ENCODE data around the gene TSPAN18. TPM values are rescaled to one million over a fixed set of nuclear protein-coding genes. Genes with fewer than 3 reads are reported as not detected.

The TSPAN18 gene
- total RNA-seq, 1 donor = under 0.01 TPM

- peak; percentile 41 for DNase-seq (ENCODE audit: low read depth)
- no peak overlapping the region for H3K4me3 ChIP-seq (ENCODE audit: low read depth, low read length)
- no peak for TF ChIP-seq CTCF (IDR thresholded peaks at IDR 0.05; ENCODE audit: insufficient read depth, low read depth, low read length)
Observed at GRCh38 chr11:44788536-44789261, 61.9 kb downstream of the TSPAN18 start.

- no peak for DNase-seq (ENCODE audit: low read depth)
- no peak for TF ChIP-seq CTCF (IDR thresholded peaks at IDR 0.05; ENCODE audit: insufficient read depth, low read depth, low read length)
- H3K4me3 ChIP-seq (ENCODE audit: low read depth, low read length) = no peak overlapping the region
Observed at GRCh38 chr11:44789496-44789895, 62.7 kb downstream of the TSPAN18 start.

DNA sequence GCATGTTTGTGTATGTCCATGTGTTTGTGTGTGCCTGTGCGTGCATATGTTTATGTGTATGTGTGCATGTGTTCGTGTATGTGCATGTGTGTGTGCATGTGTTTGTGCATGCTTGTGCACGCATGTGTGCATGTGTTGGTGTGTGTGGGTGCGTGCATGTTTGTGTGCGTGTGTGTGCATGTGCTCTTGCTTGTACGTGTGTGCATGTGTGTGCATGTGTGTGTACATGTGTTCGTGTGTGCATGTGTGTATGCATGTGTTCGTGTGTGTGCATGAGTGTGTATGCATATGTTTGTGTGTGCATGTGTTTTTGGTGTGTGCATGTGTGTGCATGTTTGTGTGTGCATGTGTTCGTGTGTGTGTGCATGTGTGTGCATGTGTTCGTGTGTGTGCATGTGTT, 63.4 kb downstream of the TSPAN18 start:
- no peak for TF ChIP-seq CTCF (IDR thresholded peaks at IDR 0.05; ENCODE audit: insufficient read depth, low read depth, low read length)
- no peak for DNase-seq (ENCODE audit: low read depth)
- H3K4me3 ChIP-seq (ENCODE audit: low read depth, low read length) = no peak overlapping the region

- DNase-seq (ENCODE audit: low read depth) = no peak
- H3K4me3 ChIP-seq (ENCODE audit: low read depth, low read length) = no peak overlapping the region
- no peak for TF ChIP-seq CTCF (IDR thresholded peaks at IDR 0.05; ENCODE audit: insufficient read depth, low read depth, low read length)
Observed at GRCh38 chr11:44791316-44791925, 64.7 kb downstream of the TSPAN18 start.

- no peak for TF ChIP-seq CTCF (IDR thresholded peaks at IDR 0.05; ENCODE audit: insufficient read depth, low read depth, low read length)
- DNase-seq (ENCODE audit: low read depth) = no peak
- no peak overlapping the region for H3K4me3 ChIP-seq (ENCODE audit: low read depth, low read length)
Observed at GRCh38 chr11:44792171-44792570, 65.4 kb downstream of the TSPAN18 start.

DNA sequence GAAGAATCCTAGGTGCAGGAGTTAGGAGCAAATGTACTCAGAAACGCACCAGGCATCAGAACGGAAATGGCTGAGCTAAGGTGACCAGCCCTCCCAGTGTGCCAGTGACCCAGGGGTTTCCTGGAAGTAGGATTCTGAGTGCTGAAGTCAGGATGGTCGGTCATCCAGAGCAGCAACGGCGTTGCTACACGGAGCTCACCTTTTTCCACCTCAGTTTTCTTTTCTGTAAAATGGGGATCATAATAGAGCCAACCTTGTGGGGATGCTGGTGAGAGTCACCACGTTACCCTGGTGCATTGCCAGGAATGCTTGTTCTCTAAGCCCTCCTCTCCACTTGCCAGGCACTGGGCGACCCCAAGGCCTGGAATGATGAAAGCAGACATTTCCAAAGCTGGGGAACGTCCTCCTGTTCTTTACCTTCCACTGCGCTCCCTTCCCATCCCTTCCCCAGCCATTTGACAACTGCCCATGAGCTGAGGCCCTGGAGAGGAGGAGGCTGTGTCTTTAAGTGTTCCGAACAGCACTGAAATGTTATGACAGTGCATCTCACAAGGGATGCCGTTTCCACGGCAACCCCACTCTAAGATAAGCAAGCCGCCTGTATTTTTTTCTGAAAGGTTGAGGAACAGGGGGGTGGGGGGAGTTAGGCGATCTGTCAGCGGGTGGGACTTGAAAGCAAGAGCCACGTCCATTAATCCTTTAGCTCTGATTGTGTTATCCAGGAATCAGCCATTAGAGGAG, 66.8 kb downstream of the TSPAN18 start:
- no peak overlapping the region for H3K4me3 ChIP-seq (ENCODE audit: low read depth, low read length)
- TF ChIP-seq CTCF (IDR thresholded peaks at IDR 0.05; ENCODE audit: insufficient read depth, low read depth, low read length) = no peak
- DNase-seq (ENCODE audit: low read depth) = peak; percentile 24

Measured in fibroblast of villous mesenchyme (primary cell).